Measurements from ENCODE around the gene PARD3.

The PARD3 gene

GRCh38 chr10:34801097-34801733, 13.9 kb downstream of the PARD3 start:
- ChIA-PET CTCF (no interaction called here), POLR2A (no interaction called here)
- no peak for TF ChIP-seq CTCF (IDR thresholded peaks at IDR 0.05; ENCODE audit: control extremely low read depth, extremely low read depth, low read depth, missing control alignments)
- DNase-seq (ENCODE audit: extremely low spot score): no peak

- CTCF ChIA-PET: no interaction called here
- POLR2A ChIA-PET: no interaction called here
- no peak for TF ChIP-seq CTCF (IDR thresholded peaks at IDR 0.05; ENCODE audit: control extremely low read depth, extremely low read depth, low read depth, missing control alignments)
- no peak for DNase-seq (ENCODE audit: extremely low spot score)
These were observed 14.5 kb downstream of the PARD3 start for GRCh38 chr10:34800624-34801023.

GRCh38 chr10:34798654-34799053, 16.4 kb downstream of the PARD3 start:
- no peak for TF ChIP-seq CTCF (IDR thresholded peaks at IDR 0.05; ENCODE audit: control extremely low read depth, extremely low read depth, low read depth, missing control alignments)
- ChIA-PET CTCF (interaction anchor here (0.7 kb wide), 1 partner anchor 101 kb away, joined by 3 read pairs; no protein-coding TSS in a partner anchor), POLR2A (no interaction called here)
- no peak for DNase-seq (ENCODE audit: extremely low spot score)

GRCh38 chr10:34797155-34797554, 17.9 kb downstream of the PARD3 start:
- no peak for TF ChIP-seq CTCF (IDR thresholded peaks at IDR 0.05; ENCODE audit: control extremely low read depth, extremely low read depth, low read depth, missing control alignments)
- DNase-seq (ENCODE audit: extremely low spot score): no peak
- ChIA-PET CTCF (no interaction called here), POLR2A (no interaction called here)

- no peak for DNase-seq (ENCODE audit: extremely low spot score)
- ChIA-PET POLR2A (interaction anchor here (0.6 kb wide), 1 partner anchor 30 kb away, joined by 5 read pairs; no protein-coding TSS in a partner anchor), CTCF (no interaction called here)
- no peak for TF ChIP-seq CTCF (IDR thresholded peaks at IDR 0.05; ENCODE audit: control extremely low read depth, extremely low read depth, low read depth, missing control alignments)
These were observed 19.0 kb downstream of the PARD3 start for GRCh38 chr10:34796133-34796532.

GRCh38 chr10:34795334-34795733, 19.8 kb downstream of the PARD3 start:
- DNase-seq (ENCODE audit: extremely low spot score): no peak
- TF ChIP-seq CTCF (IDR thresholded peaks at IDR 0.05; ENCODE audit: control extremely low read depth, extremely low read depth, low read depth, missing control alignments): no peak
- CTCF ChIA-PET: no interaction called here
- POLR2A ChIA-PET: interaction anchor here (0.6 kb wide), 1 partner anchor 29 kb away, joined by 5 read pairs; no protein-coding TSS in a partner anchor

Measured in GM10248 (cell line).